HG03064 (cell line): Measurements from ENCODE around the gene FBLN1.
"Not testable (repeated sequence)": the region's sequence is repeated elsewhere in the genome, so short reads cannot be mapped to it uniquely, and the experiment has no call there.

Experiments used
- ATAC-seq: cut with Tn5 transposase; IDR thresholded peaks from one replicate; pipeline ENCODE4 v1.9.1; 2021; ENCODE audit warnings: low read depth; ENCODE audit not compliant: unreplicated experiment

FBLN1 gene

GRCh38 chr22:45475851-45476514 lies 26.7 kb upstream of the FBLN1 start:
- no peak for ATAC-seq

GRCh38 chr22:45476814-45477213 lies 25.9 kb upstream of the FBLN1 start:
- no peak for ATAC-seq

- no peak for ATAC-seq
These were observed 25.1 kb upstream of the FBLN1 start for GRCh38 chr22:45477366-45478107.

DNA sequence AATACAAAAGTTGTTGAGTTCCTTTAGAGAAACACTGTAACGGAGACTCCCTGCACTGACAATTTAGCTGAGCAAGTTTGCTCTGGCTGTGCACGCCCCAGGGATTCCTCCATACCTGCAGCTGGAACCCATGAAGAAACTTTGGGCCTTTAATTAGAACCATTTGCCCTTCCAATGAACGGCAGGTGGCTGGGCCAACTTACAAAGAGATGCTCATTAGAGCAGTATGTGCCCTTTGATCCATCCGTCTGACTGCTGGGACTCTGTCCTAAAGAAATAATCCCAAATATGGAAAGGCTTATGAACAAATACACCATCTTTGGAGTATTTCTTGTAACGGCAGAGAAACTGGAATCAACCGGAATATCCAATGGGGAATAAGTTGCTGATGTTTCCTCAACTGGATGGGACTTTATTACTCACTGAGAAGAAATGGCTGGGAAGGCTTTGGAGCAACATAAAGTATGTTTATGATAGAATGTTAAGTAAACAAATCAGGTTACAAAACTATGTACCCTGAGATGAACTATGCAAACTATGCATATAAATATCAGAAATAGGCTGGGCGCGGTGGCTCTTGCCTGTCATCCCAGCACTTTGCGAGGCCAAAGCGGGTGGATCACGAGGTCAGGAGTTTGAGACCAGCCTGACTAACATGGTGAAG lies 24.4 kb upstream of the FBLN1 start:
- no peak for ATAC-seq

DNA sequence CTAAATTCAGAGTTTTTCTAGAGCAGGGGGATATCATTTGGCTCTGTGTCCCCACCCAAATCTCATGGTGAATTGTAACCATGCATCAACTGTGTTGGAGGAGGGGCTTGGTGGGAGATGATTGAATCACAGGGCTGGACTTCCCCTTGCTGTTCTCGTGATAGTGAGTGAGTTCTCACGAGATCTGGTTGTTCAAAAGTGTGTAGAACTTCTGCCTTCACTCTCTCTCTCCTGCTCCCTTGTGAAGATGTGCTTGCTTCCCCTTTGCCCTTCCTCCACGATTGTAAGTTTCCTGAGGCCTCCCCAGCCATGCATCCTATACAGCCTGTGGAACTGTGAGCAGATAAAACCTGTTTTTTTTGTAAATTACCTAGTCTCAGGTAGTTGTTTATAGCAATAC lies 22.0 kb upstream of the FBLN1 start:
- ATAC-seq = no peak

DNA sequence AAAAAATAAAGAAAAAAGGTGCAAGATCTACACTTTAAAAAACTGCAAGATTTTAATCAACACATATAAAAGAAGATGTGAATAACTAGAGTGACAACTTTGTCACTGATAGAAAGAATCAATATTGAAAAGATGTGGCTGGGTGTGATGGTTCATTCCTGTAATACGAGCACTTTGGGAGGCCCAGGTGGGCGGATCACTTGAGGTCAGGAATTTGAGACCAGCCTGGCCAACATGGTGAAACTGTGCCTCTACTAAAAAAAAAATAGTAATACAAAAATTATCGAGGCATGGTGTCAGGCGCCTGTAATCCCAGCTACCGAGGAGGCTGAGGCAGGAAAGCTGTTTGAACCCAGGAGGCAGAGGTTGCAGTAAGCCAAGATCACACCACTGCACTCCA lies 21.0 kb upstream of the FBLN1 start:
- ATAC-seq = no peak

DNA sequence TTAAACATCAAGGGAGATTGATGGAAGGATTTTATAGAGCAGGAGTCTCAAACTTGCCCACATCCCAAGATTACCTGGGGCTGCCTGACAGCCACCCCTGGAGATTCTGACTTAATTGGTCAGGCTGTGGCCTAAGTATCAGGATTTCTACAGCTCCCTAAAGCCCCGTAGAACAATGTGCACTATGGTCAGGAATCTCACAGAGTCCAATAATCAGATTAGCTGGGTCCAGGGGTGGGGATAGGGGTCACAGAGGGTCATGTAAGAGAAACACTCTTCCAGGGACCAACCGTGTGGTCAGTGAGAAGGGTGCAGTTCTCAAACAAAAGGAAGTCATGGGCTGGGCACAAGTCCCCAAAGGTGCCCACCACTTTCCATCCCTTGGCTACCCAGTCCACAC lies 20.5 kb upstream of the FBLN1 start:
- no peak for ATAC-seq

DNA sequence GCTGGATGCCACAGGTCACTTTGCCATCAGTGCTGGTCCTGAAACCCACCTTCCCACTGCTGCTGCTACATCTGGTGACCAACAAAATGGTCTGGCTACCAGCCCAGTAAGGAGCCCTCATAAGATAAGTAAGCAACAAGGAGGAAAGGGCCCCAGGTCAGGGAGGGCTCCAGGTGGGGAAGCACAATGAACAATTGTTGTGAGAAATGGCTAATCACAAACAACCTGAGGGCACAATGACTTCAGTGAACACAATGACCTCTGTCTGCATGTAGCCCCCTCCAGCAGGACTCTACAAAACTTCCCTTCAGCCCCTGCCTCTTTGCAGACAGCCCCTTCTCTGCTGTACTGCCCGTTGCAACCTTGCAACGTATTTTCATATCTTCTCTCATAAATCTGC lies 19.4 kb upstream of the FBLN1 start:
- ATAC-seq = no peak

DNA sequence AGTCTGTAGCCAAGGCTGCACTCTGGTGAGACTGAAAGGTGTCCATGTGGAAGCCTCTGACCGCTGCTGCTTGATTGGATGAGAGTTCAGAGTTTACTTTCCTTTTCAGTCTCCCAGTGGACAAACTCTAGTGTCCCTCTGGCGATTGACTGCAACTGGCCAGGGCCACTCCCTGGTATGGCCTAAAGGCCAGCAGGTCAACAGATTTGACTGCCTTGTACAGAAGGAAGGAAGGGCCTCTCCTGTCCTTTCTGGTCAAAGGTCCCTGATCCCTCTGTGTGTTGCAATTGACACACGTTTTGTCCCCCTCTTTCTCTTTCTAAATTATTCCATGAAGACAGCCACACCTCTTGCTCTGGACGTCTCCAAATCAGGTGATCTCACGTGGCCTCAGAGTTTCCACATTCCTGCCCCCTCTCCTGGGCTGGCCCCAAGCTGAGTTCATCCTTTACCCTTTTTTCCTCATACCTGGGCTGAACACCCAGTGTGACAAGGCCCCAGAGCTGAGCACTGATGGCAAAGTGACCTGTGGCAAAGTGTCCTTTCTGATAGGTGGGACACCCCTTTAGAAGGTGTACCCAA lies 18.7 kb upstream of the FBLN1 start:
- no peak for ATAC-seq

GRCh38 chr22:45484742-45485141 lies 17.9 kb upstream of the FBLN1 start:
- ATAC-seq = no peak

GRCh38 chr22:45485261-45485660 lies 17.4 kb upstream of the FBLN1 start:
- ATAC-seq = no peak

- ATAC-seq = no peak
These were observed 13.8 kb upstream of the FBLN1 start for GRCh38 chr22:45488764-45489370.

GRCh38 chr22:45490836-45491235 lies 11.8 kb upstream of the FBLN1 start:
- no peak for ATAC-seq

GRCh38 chr22:45491841-45492240 lies 10.8 kb upstream of the FBLN1 start:
- ATAC-seq = no peak

DNA sequence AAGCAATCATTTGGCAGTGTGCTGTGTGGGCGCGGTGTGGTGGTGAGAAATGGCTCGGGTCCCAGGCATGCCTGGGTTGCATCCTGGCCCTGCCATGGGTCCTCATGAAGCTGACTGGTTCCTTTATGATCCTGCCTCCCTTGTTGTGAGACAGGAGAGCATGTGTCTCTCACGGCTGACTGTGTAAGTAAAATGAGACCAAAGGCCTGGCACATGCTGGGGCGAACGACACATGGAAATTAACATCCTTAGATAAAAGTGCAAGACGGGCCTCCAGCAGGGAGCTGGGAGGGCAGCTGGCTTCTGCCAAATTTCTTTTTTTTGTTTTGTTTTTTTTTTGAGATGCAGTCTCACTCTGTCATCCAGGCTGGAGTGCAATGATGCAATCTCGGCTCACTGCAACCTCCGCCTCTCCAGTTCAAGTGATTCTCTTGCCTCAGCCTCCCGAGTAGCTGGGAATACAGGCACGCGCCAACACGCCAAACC lies 9.4 kb upstream of the FBLN1 start:
- no peak for ATAC-seq

GRCh38 chr22:45494306-45494705 lies 8.4 kb upstream of the FBLN1 start:
- ATAC-seq = not testable (repeated sequence)

- ATAC-seq = not testable (repeated sequence)
These were observed 7.1 kb upstream of the FBLN1 start for GRCh38 chr22:45495616-45496015.

DNA sequence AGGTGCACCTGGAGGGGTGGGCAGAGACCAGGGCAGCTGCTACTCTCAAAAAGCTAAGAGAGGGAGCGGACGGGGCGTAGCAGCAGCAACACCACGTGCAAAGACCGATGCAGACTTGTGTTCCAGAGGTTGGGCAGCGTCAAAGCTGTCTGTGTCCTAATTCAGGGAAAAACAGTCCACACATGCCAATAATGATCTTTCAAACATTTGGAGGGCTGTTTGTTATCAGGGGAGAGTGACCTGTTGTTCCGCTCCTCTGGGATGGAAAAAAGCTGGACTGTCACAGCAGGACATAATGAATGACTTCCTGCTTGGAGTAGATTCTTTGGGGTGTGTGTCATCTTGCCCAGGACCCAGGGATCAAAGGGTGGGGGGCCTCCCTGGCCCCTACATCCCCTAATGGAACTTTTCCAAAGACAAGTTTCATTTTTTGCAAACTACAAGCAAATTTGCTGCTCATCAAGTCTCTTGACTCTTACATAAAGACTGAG lies 6.2 kb upstream of the FBLN1 start:
- no peak for ATAC-seq

- ATAC-seq = no peak
These were observed 5.1 kb upstream of the FBLN1 start for GRCh38 chr22:45497351-45498145.

DNA sequence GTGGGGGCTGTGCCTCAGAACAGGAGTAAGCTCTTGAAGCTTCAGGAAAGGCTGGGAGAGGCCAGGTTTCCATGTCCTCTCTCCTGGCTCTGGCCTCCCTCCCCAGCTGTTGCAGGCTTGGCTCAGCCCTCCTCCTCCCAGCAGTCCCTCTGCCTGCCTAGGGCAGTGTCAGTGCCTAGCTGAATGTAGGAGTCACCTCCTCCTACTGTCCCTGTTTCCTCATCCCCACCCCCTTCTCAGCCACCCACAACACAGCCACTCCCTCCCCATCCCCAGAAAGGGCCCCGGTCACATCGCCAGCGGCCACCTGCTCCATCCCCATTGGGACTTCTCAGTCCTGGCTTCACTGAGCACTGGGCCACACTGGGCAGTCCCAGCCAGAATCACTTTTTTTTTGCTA lies 2.9 kb upstream of the FBLN1 start:
- ATAC-seq = no peak
